Measurements from ENCODE around the gene VWA8.

GRCh38 chr13:41895478-41895877 lies 65.4 kb downstream of the VWA8 start:
- no peak for TF ChIP-seq CTCF (IDR thresholded peaks at IDR 0.05; ENCODE audit: low read depth, low read length, poor library complexity, severe bottlenecking)
- no peak for TF ChIP-seq EZH2phosphoT487 (IDR thresholded peaks at IDR 0.05; ENCODE audit: borderline replicate concordance, low read length)
